Astrocyte (in vitro differentiated cells and primary cell): ENCODE results near the gene RAE1. TPM values are rescaled to one million over a fixed set of nuclear protein-coding genes. Genes with fewer than 3 reads are reported as not detected.

ENCODE experiments used
- DNase-seq: peaks from one replicate; pipeline ENCODE4 v3.0.0-alpha.2; 2010; ENCODE audit warnings: low read depth
- FAIRE-seq: peaks from 2 replicates; lab custom pipeline; 2011; peaks lifted over from hg19 to GRCh38; lab: Jason Lieb, UNC
- H2AFZ ChIP-seq: 2 replicates; pipeline ENCODE4 v1.6.0; 2012; ENCODE audit warnings: low read depth, low read length, inconsistent platforms
- H3K27ac ChIP-seq: 2 replicates; pipeline ENCODE4 v1.5.1; 2011; ENCODE audit warnings: low read depth, low read length, inconsistent platforms
- H3K27me3 ChIP-seq: 2 replicates; pipeline ENCODE4 v1.6.0; 2011; ENCODE audit warnings: low read length, inconsistent platforms; ENCODE audit not compliant: insufficient read depth
- H3K36me3 ChIP-seq: 2 replicates; pipeline ENCODE4 v1.5.1; 2011; ENCODE audit warnings: low read length, inconsistent platforms; ENCODE audit not compliant: insufficient read depth
- H3K4me1 ChIP-seq: 2 replicates; pipeline ENCODE4 v1.5.1; 2011; ENCODE audit warnings: low read length, inconsistent platforms; ENCODE audit not compliant: insufficient read depth
- H3K4me2 ChIP-seq: 2 replicates; pipeline ENCODE4 v1.6.0; 2012; ENCODE audit warnings: low read length, inconsistent platforms
- H3K4me3 ChIP-seq: 2 replicates; pipeline ENCODE4 v1.5.1; 2011; ENCODE audit warnings: low read depth, mild to moderate bottlenecking, low read length, inconsistent platforms; ENCODE audit not compliant: insufficient read depth
- H3K79me2 ChIP-seq: 2 replicates; pipeline ENCODE4 v1.6.0; 2012; ENCODE audit warnings: mild to moderate bottlenecking, low read length, inconsistent platforms; ENCODE audit not compliant: insufficient read depth
- H3K9ac ChIP-seq: 2 replicates; pipeline ENCODE4 v1.6.0; 2012; ENCODE audit warnings: mild to moderate bottlenecking, low read length, inconsistent platforms
- H3K9me3 ChIP-seq: 2 replicates; pipeline ENCODE4 v1.5.1; 2012; ENCODE audit warnings: low read depth, mild to moderate bottlenecking, low read length, inconsistent platforms; ENCODE audit not compliant: insufficient read depth
- H4K20me1 ChIP-seq: 2 replicates; pipeline ENCODE4 v1.6.0; 2012; ENCODE audit warnings: low read length, inconsistent platforms; ENCODE audit not compliant: insufficient read depth
- H3K27ac Mint-ChIP-seq: one replicate; pipeline ENCODE4 v1.8.0; 2021; ENCODE audit warnings: mild to moderate bottlenecking, mixed read lengths; ENCODE audit not compliant: unreplicated experiment
- H3K27me3 Mint-ChIP-seq: one replicate; pipeline ENCODE4 v1.8.0; 2021; ENCODE audit warnings: low read depth, mixed read lengths; ENCODE audit not compliant: unreplicated experiment
- H3K36me3 Mint-ChIP-seq: one replicate; pipeline ENCODE4 v1.8.0; 2021; ENCODE audit warnings: low read depth, mixed read lengths; ENCODE audit not compliant: unreplicated experiment
- H3K4me1 Mint-ChIP-seq: one replicate; pipeline ENCODE4 v1.8.0; 2021; ENCODE audit warnings: low read depth, mixed read lengths; ENCODE audit not compliant: unreplicated experiment
- H3K4me3 Mint-ChIP-seq: one replicate; pipeline ENCODE4 v1.8.0; 2021; ENCODE audit warnings: mild to moderate bottlenecking, moderate library complexity, mixed read lengths; ENCODE audit not compliant: unreplicated experiment
- H3K9me3 Mint-ChIP-seq: one replicate; pipeline ENCODE4 v1.8.0; 2021; ENCODE audit warnings: mild to moderate bottlenecking, mixed read lengths; ENCODE audit not compliant: unreplicated experiment
- EZH2 ChIP-seq: IDR thresholded peaks from 2 replicates; pipeline ENCODE4 v1.6.1; 2012; ENCODE audit warnings: mild to moderate bottlenecking, low read length, inconsistent platforms; ENCODE audit not compliant: insufficient read depth
- total RNA-seq: library from RNA; stranded (reverse); gene quantifications from 2 replicates; pipeline ENCODE4 v1.2.1, GENCODE V29; 2021
- TF ChIP-seq, protein P1 (sequence below): IDR thresholded peaks from 2 replicates; pipeline ENCODE4 v1.5.1; 2011; ENCODE audit warnings: low read depth, mild to moderate bottlenecking, inconsistent platforms, low read length, moderate library complexity; ENCODE audit not compliant: insufficient read depth

The RAE1 gene
- total RNA-seq, 1 donor from 2014 or later: 31.1 TPM

DNA sequence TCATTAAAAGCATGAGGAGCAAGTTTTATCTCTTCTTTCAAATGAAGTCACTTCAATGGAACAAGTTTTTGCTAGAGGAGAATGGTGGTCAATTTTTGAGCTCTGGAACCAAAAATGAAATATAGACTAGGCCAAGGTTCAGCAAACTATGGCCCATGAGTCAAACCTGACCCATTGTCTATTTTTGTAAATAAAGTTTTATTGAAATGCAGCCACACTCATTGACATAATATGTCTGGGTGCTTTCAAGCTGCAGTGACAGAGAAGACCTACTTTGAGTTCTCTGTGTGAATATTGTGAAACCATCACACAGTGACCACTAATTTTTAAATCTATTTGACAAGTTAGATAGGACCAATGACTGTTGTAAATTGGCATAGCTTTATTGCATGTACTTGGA, 13.4 kb downstream of the RAE1 start:
- no peak for DNase-seq
- no peak for TF ChIP-seq EZH2
- TF ChIP-seq, protein P1, sequence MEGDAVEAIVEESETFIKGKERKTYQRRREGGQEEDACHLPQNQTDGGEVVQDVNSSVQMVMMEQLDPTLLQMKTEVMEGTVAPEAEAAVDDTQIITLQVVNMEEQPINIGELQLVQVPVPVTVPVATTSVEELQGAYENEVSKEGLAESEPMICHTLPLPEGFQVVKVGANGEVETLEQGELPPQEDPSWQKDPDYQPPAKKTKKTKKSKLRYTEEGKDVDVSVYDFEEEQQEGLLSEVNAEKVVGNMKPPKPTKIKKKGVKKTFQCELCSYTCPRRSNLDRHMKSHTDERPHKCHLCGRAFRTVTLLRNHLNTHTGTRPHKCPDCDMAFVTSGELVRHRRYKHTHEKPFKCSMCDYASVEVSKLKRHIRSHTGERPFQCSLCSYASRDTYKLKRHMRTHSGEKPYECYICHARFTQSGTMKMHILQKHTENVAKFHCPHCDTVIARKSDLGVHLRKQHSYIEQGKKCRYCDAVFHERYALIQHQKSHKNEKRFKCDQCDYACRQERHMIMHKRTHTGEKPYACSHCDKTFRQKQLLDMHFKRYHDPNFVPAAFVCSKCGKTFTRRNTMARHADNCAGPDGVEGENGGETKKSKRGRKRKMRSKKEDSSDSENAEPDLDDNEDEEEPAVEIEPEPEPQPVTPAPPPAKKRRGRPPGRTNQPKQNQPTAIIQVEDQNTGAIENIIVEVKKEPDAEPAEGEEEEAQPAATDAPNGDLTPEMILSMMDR: no peak
- H3K27me3 Mint-ChIP-seq: no peaks in the 10 kb centered on the region

DNA sequence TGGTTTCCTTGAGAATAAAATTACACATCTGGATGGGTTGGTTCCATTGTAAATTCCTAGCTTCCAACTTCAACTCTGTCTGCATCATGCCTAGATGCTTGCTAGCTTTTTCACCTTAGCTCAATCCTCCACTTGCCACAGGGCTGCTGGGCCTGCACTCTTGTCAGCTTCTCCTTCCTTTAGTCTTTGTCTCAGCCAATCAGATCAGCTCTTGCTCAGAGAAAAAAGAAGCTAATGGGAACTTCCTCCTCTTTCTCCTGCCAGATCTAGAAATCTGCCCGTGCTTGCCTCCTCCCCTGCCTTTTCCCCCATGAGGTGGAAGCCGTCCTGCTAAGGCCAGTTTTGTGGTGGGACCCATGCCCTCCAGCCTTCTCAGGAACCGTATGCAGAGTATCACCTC, 18.5 kb downstream of the RAE1 start:
- H3K79me2 ChIP-seq: peaks cover 1% of the 10 kb centered on the region
- TF ChIP-seq, protein P1: no peak
- no peak for TF ChIP-seq EZH2
- H3K27me3 Mint-ChIP-seq: no peaks in the 10 kb centered on the region
- H3K4me3 ChIP-seq: no peak overlapping the region
- no peaks in the 10 kb centered on the region for H3K9me3 ChIP-seq
- no peaks in the 10 kb centered on the region for H4K20me1 ChIP-seq
- no peaks in the 10 kb centered on the region for H3K4me1 ChIP-seq
- FAIRE-seq: no peak
- DNase-seq: no peak
- H3K4me2 ChIP-seq: no peak overlapping the region
- H3K27ac Mint-ChIP-seq: no peak overlapping the region
- H3K27ac ChIP-seq: no peak overlapping the region
- H3K27me3 ChIP-seq: no peaks in the 10 kb centered on the region
- no peaks in the 10 kb centered on the region for H3K4me1 Mint-ChIP-seq
- H3K36me3 Mint-ChIP-seq: peaks cover 35% of the 10 kb centered on the region
- H3K9ac ChIP-seq: no peak overlapping the region
- no peak overlapping the region for H3K4me3 Mint-ChIP-seq
- no peak overlapping the region for H2AFZ ChIP-seq
- no peaks in the 10 kb centered on the region for H3K9me3 Mint-ChIP-seq
- H3K36me3 ChIP-seq: peaks cover 61% of the 10 kb centered on the region

More for the DNA sequence above, 13.4 kb downstream of the RAE1 start:
- Histone ChIP-seq H4K20me1 (peaks cover 20% of the 10 kb centered on the region), H3K9me3 (no peaks in the 10 kb centered on the region), H3K36me3 (peaks cover 54% of the 10 kb centered on the region), H2AFZ (no peak overlapping the region), H3K4me2 (no peak overlapping the region), H3K4me1 (peaks cover 11% of the 10 kb centered on the region), H3K27ac (no peak overlapping the region), H3K9ac (no peak overlapping the region), H3K79me2 (peaks cover 31% of the 10 kb centered on the region), H3K4me3 (no peak overlapping the region), H3K27me3 (no peaks in the 10 kb centered on the region)
- Mint-ChIP-seq H3K27ac (no peak overlapping the region), H3K4me1 (no peaks in the 10 kb centered on the region), H3K9me3 (no peaks in the 10 kb centered on the region), H3K36me3 (peaks cover 17% of the 10 kb centered on the region), H3K4me3 (no peak overlapping the region)
- FAIRE-seq: no peak

DNA sequence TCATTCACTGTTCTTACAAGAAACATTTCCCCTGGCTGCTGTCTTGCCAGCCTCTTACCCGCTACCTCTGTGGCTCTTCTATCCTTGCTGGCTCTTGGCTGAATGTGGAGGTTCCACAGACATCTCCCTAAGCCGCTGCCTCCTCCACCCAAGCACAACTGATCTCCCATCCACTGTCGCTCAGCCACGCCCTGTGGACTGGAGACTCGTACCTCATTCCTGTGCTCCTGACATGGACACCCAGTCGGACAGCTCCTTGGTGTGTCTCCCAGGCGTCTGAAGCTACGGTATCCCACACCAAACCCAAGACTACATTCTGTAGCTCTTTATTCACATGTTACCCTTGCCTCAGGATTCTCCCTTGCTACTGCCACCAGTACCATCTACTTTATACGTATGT, 19.3 kb downstream of the RAE1 start:
- Mint-ChIP-seq H3K27ac (no peak overlapping the region), H3K9me3 (no peaks in the 10 kb centered on the region), H3K27me3 (no peaks in the 10 kb centered on the region), H3K4me3 (no peak overlapping the region), H3K4me1 (no peaks in the 10 kb centered on the region), H3K36me3 (peaks cover 41% of the 10 kb centered on the region)
- Histone ChIP-seq H3K79me2 (no peaks in the 10 kb centered on the region), H3K27me3 (no peaks in the 10 kb centered on the region), H3K9ac (no peak overlapping the region), H3K4me1 (no peaks in the 10 kb centered on the region), H2AFZ (no peak overlapping the region), H4K20me1 (peaks cover 2% of the 10 kb centered on the region), H3K4me3 (no peak overlapping the region), H3K4me2 (no peak overlapping the region), H3K9me3 (no peaks in the 10 kb centered on the region), H3K27ac (no peak overlapping the region), H3K36me3 (peaks cover 60% of the 10 kb centered on the region)
- FAIRE-seq (no peak), DNase-seq (no peak)
- TF ChIP-seq, protein P1: no peak
- TF ChIP-seq EZH2: no peak
